H1 (cell line): ENCODE results near the gene DSCAM. TPM values are rescaled to one million over a fixed set of nuclear protein-coding genes. Genes with fewer than 3 reads are reported as not detected.

ENCODE experiments used
- CTCF ChIA-PET: fragments of 300-600 bp; sonication (Branson Sonifier 250); formaldehyde crosslinking; loops from one replicate; lab custom pipeline; 2021; ENCODE audit not compliant: partially characterized antibody; lab: Charles Lee
- POLR2A ChIA-PET: fragments of 300-600 bp; sonication (Branson Sonifier 250); formaldehyde crosslinking; loops from one replicate; lab custom pipeline; 2021; ENCODE audit warnings: inconsistent platforms; ENCODE audit not compliant: partially characterized antibody; lab: Charles Lee
- DNase-seq, 2 experiments: peaks; one replicate each; pipeline versions ENCODE4 v3.0.0 to v3.0.0-alpha.2; 2010 to 2022; ENCODE audit warnings: low spot score in 2 of 2, low read depth in 1 of 2, mixed read lengths in 1 of 2
- FAIRE-seq: peaks from 2 replicates; lab custom pipeline; 2011; peaks lifted over from hg19 to GRCh38; lab: Jason Lieb, UNC
- H2AFZ ChIP-seq: 2 replicates; pipeline ENCODE4 v1.8.1; 2012; ENCODE audit warnings: low read length, inconsistent platforms
- H2AK5ac ChIP-seq: 2 replicates; pipeline ENCODE4 v1.6.1; 2013; ENCODE audit warnings: low read depth, low read length
- H2BK120ac ChIP-seq: replicated peaks from 2 replicates; pipeline ENCODE3; 2013; ENCODE audit warnings: low read depth, low read length, inconsistent platforms
- H2BK12ac ChIP-seq: 2 replicates; pipeline ENCODE4 v1.6.1; 2013; ENCODE audit warnings: low read depth, low read length
- H2BK15ac ChIP-seq: 2 replicates; pipeline ENCODE4 v1.6.1; 2013; ENCODE audit warnings: low read length
- H2BK20ac ChIP-seq: 2 replicates; pipeline ENCODE4 v1.6.1; 2013; ENCODE audit warnings: low read length
- H2BK5ac ChIP-seq: 2 replicates; pipeline ENCODE4 v1.6.1; 2013; ENCODE audit warnings: low read depth, low read length
- H3K14ac ChIP-seq: 2 replicates; pipeline ENCODE4 v1.6.1; 2013; ENCODE audit warnings: inconsistent platforms; ENCODE audit not compliant: insufficient read length
- H3K18ac ChIP-seq: 2 replicates; pipeline ENCODE4 v1.6.1; 2013; ENCODE audit warnings: low read length; ENCODE audit errors: extremely low read depth
- H3K23ac ChIP-seq: 2 replicates; pipeline ENCODE4 v1.6.1; 2013; ENCODE audit warnings: inconsistent platforms; ENCODE audit not compliant: insufficient read length
- H3K23me2 ChIP-seq: 2 replicates; pipeline ENCODE4 v1.6.1; 2013; ENCODE audit warnings: low read depth, low read length
- H3K27ac ChIP-seq: 2 replicates; pipeline ENCODE4 v1.6.1; 2011; ENCODE audit warnings: low read depth, low read length, inconsistent platforms
- H3K27me3 ChIP-seq, 4 experiments: replicated peaks in 1 of 4; 1 replicate in 1 of 4; 2 replicates in 3 of 4; pipeline versions ENCODE4 v1.6.1 to v1.8.1; 2011 to 2013; ENCODE audit warnings: low read length in 3 of 4, mild to moderate bottlenecking in 3 of 4, inconsistent platforms in 2 of 4, mixed read lengths in 2 of 4, moderate library complexity in 1 of 4; ENCODE audit not compliant: control insufficient read depth in 3 of 4, insufficient read depth in 3 of 4; ENCODE audit errors: extremely low read depth in 1 of 4
- H3K36me3 ChIP-seq, 4 experiments: 2 replicates each; pipeline versions ENCODE4 v1.6.1 to v1.8.1; 2011 to 2013; ENCODE audit warnings: mild to moderate bottlenecking in 4 of 4, low read length in 3 of 4, moderate library complexity in 2 of 4, control low read depth in 1 of 4, inconsistent platforms in 1 of 4; ENCODE audit not compliant: insufficient read depth in 4 of 4, control insufficient read depth in 2 of 4
- H3K4ac ChIP-seq: replicated peaks from 2 replicates; pipeline ENCODE3; 2013; ENCODE audit warnings: low read length, low read depth, mixed read lengths, inconsistent platforms; ENCODE audit not compliant: insufficient read length
- H3K4me1 ChIP-seq, 4 experiments: replicated peaks in 1 of 4; 1 replicate in 1 of 4; 2 replicates in 3 of 4; pipeline versions ENCODE4 v1.6.1 to v1.8.1; 2011 to 2013; ENCODE audit warnings: low read length in 3 of 4, inconsistent platforms in 2 of 4, mixed read lengths in 1 of 4; ENCODE audit not compliant: insufficient read depth in 4 of 4, control insufficient read depth in 3 of 4
- H3K4me2 ChIP-seq, 2 experiments: 2 replicates each; pipeline versions ENCODE4 v1.6.1 to v1.8.1; 2011 to 2013; ENCODE audit warnings: low read depth in 2 of 2, low read length in 2 of 2, control low read depth in 1 of 2, inconsistent platforms in 1 of 2, mild to moderate bottlenecking in 1 of 2; ENCODE audit not compliant: insufficient read depth in 1 of 2
- H3K4me3 ChIP-seq, 4 experiments: fragments of 200-600, 300-600 bp in 1 of 4; sonication (generic), shearing (Covaris generic), sonication (Bioruptor Twin) in 1 of 4; 2 replicates each; pipeline versions ENCODE4 v1.5.1 to v1.8.1; 2011 to 2016; ENCODE audit warnings: low read length in 4 of 4, low read depth in 3 of 4, control low read depth in 2 of 4, inconsistent platforms in 2 of 4, mild to moderate bottlenecking in 2 of 4, mixed read lengths in 1 of 4, moderate library complexity in 1 of 4; ENCODE audit not compliant: insufficient read depth in 2 of 4; ENCODE audit errors: extremely low read depth in 1 of 4
- H3K56ac ChIP-seq: replicated peaks from 2 replicates; pipeline ENCODE3; 2013; ENCODE audit warnings: low read depth, mild to moderate bottlenecking, mixed read lengths, low read length, inconsistent platforms; ENCODE audit not compliant: insufficient read length
- H3K79me1 ChIP-seq: 2 replicates; pipeline ENCODE4 v1.6.1; 2013; ENCODE audit warnings: low read depth, low read length, control low read depth
- H3K79me2 ChIP-seq, 2 experiments: 2 replicates each; pipeline versions ENCODE4 v1.6.1 to v1.8.1; 2012 to 2013; ENCODE audit warnings: low read length in 2 of 2, mild to moderate bottlenecking in 2 of 2, inconsistent platforms in 1 of 2; ENCODE audit not compliant: insufficient read depth in 2 of 2, control insufficient read depth in 1 of 2
- H3K9ac ChIP-seq, 4 experiments: replicated peaks in 1 of 4; 1 replicate in 1 of 4; 2 replicates in 3 of 4; pipeline versions ENCODE4 v1.6.1 to v1.8.1; 2011 to 2013; ENCODE audit warnings: low read depth in 3 of 4, low read length in 3 of 4, control low read depth in 2 of 4, mild to moderate bottlenecking in 2 of 4, moderate library complexity in 2 of 4, inconsistent platforms in 1 of 4; ENCODE audit errors: extremely low read depth in 1 of 4
- H3K9me3 ChIP-seq, 2 experiments: 2 replicates each; pipeline versions ENCODE4 v1.6.1 to v1.8.1; 2012 to 2013; ENCODE audit warnings: mild to moderate bottlenecking in 2 of 2, moderate library complexity in 2 of 2, control low read depth in 1 of 2, inconsistent platforms in 1 of 2, low read depth in 1 of 2, low read length in 1 of 2, mixed read lengths in 1 of 2; ENCODE audit not compliant: insufficient read depth in 2 of 2
- H4K20me1 ChIP-seq, 2 experiments: replicated peaks in 1 of 2; 2 replicates each; pipeline versions ENCODE3 to v1.8.1; 2011 to 2013; ENCODE audit warnings: inconsistent platforms in 2 of 2, low read length in 2 of 2, mild to moderate bottlenecking in 1 of 2; ENCODE audit not compliant: insufficient read depth in 2 of 2, control insufficient read depth in 1 of 2
- H4K5ac ChIP-seq: 2 replicates; pipeline ENCODE4 v1.6.1; 2013; ENCODE audit warnings: low read length, low read depth, mixed read lengths, inconsistent platforms; ENCODE audit not compliant: insufficient read length
- H4K8ac ChIP-seq: 2 replicates; pipeline ENCODE4 v1.8.0; 2013; ENCODE audit warnings: mild to moderate bottlenecking, moderate library complexity, low read length, inconsistent platforms; ENCODE audit not compliant: insufficient read depth; ENCODE audit errors: extremely low read depth
- H4K91ac ChIP-seq: replicated peaks from 2 replicates; pipeline ENCODE3; 2013; ENCODE audit warnings: low read length, mixed read lengths, inconsistent platforms; ENCODE audit not compliant: insufficient read length
- BCL11A ChIP-seq, 2 experiments: IDR thresholded peaks; one replicate each; pipeline ENCODE4 v1.6.1; 2011; ENCODE audit warnings: low read depth in 2 of 2, low read length in 2 of 2, mild to moderate bottlenecking in 2 of 2
- CEBPB ChIP-seq: IDR thresholded peaks from 2 replicates; pipeline ENCODE4 v1.6.1; 2012; ENCODE audit warnings: low read depth, low read length
- CHD1 ChIP-seq: IDR thresholded peaks from 2 replicates; pipeline ENCODE4 v1.6.1; 2012; ENCODE audit warnings: low read depth, low read length, improper control_type of control experiment
- CREB1 ChIP-seq: IDR thresholded peaks from 2 replicates; pipeline ENCODE4 v1.6.1; 2012; ENCODE audit warnings: inconsistent platforms
- EP300 ChIP-seq, 2 experiments: IDR thresholded peaks; 1 replicate in 1 of 2; 2 replicates in 1 of 2; pipeline ENCODE4 v1.6.1; 2011 to 2012; ENCODE audit warnings: low read depth in 2 of 2, low read length in 2 of 2, mild to moderate bottlenecking in 2 of 2, borderline replicate concordance in 1 of 2, inconsistent platforms in 1 of 2, moderate library complexity in 1 of 2
- NANOG ChIP-seq: IDR thresholded peaks from 2 replicates; pipeline ENCODE4 v1.6.1; 2011; ENCODE audit warnings: low read length, low read depth, mild to moderate bottlenecking, inconsistent platforms; ENCODE audit not compliant: insufficient read depth, poor library complexity, severe bottlenecking
- PHF8 ChIP-seq: fragments of 200-600 bp; sonication (generic); conservative IDR thresholded peaks from 2 replicates; pipeline ENCODE4 v1.7.1; 2012; ENCODE audit warnings: low read depth, mild to moderate bottlenecking, inconsistent platforms, low read length, moderate library complexity
- SP1 ChIP-seq: IDR thresholded peaks from 2 replicates; pipeline ENCODE4 v1.6.1; 2011; ENCODE audit warnings: low read depth, low read length
- SP4 ChIP-seq: IDR thresholded peaks from 2 replicates; pipeline ENCODE4 v1.6.1; 2012; ENCODE audit warnings: low read length, inconsistent platforms
- TAF7 ChIP-seq: optimal IDR thresholded peaks from 2 replicates; pipeline ENCODE3; 2011; ENCODE audit warnings: low read depth, mild to moderate bottlenecking, inconsistent platforms, low read length, moderate library complexity, borderline replicate concordance
- WGBS, 2 experiments: shearing (Covaris generic) in 1 of 2; methylation state at CpG; one replicate each; pipeline versions ENCODE4 v1.1.6 to v1.1.7; 2013 to 2015; ENCODE audit warnings: low lambda C conversion rate in 2 of 2, mixed read lengths in 2 of 2, inconsistent platforms in 1 of 2, low coverage in 1 of 2, missing lambda C conversion rate in 1 of 2; ENCODE audit not compliant: insufficient replicate concordance in 2 of 2, insufficient coverage in 1 of 2, insufficient read length in 1 of 2; ENCODE audit errors: extremely low coverage in 1 of 2, missing lambda C conversion rate in 1 of 2; 5-methylcytosine and 5-hydroxymethylcytosine counted together
- polyA plus RNA-seq, 7 experiments: library from polyadenylated mRNA; depleted of rRNA in 3 of 7; stranded (reverse) in 5 of 7; unstranded in 2 of 7; fragments of >200 nt in 5 of 7; fragments of 200-250 nt in 2 of 7; gene quantifications; 1 replicate in 5 of 7; 2 replicates in 1 of 7; 4 replicates in 1 of 7; pipeline versions ENCODE4 v1.2.1 to v1.2.3, GENCODE V29; 2011 to 2013; ENCODE audit warnings: missing spikeins in 2 of 7, mixed read lengths in 2 of 7
- total RNA-seq: library from RNA; stranded (reverse); fragmentation: NEBNext Ultra II Directional; extraction: Animal tissue kit (Norgen Biotek cat#: 25700); gene quantifications from 2 replicates; pipeline ENCODE4 v1.2.1, GENCODE V29; 2021
- TF ChIP-seq, protein P1 (sequence below): IDR thresholded peaks from 2 replicates; pipeline ENCODE4 v1.6.1; 2011; ENCODE audit warnings: low read depth, mild to moderate bottlenecking, low read length; ENCODE audit not compliant: insufficient read depth
- TF ChIP-seq, protein P2 (sequence below): IDR thresholded peaks from 2 replicates; pipeline ENCODE4 v1.6.1; 2012; ENCODE audit warnings: low read length, inconsistent platforms

Gene DSCAM
- total and polyA plus RNA-seq, 2 of the 8 experiments (the other 6 are each of a cell fraction or from before 2014, with no cell fraction given): 0.02 to 0.15 TPM

DNA sequence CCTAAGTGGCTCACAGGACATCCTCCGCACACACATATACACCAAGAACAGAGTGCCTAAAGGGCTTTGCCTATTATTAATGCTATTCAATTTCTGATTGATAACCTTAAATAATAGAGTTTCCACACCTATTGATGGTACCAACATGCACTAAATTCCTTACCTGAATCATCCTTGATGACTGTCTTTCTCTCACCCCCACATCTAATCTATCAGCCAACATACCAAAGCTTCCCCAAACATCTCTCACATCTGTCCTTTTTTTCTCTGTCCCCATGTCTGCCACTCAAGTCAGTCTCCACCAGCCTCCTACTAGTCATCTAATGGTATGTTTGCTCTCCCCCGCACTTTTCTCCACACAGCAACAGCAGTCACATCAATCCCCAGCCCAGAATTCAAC is 174.4 kb downstream of the DSCAM start:
- no peaks in the 10 kb centered on the region for H3K36me3 ChIP-seq
- no peak overlapping the region for H4K5ac ChIP-seq
- no peak overlapping the region for H3K23ac ChIP-seq
- peaks cover 0 to 1% (median 0%) of the 10 kb centered on the region in 4 experiments; a peak in 1 of 7 replicates for H3K27me3 ChIP-seq
- H2BK12ac ChIP-seq: no peak overlapping the region
- no peaks in the 10 kb centered on the region for H3K79me1 ChIP-seq
- H3K4me1 ChIP-seq: no peaks in the 10 kb centered on the region; a peak in 1 of 7 replicates
- H2BK120ac ChIP-seq: no peak overlapping the region
- no peak overlapping the region for H2BK15ac ChIP-seq
- H2BK20ac ChIP-seq: no peak overlapping the region
- H3K4me2 ChIP-seq: no peak overlapping the region
- no peak overlapping the region for H2BK5ac ChIP-seq
- no peak overlapping the region for H3K9ac ChIP-seq
- CTCF ChIA-PET: no interaction called here
- no peak overlapping the region for H3K18ac ChIP-seq
- no peak overlapping the region for H2AFZ ChIP-seq
- H3K79me2 ChIP-seq: no peaks in the 10 kb centered on the region
- H3K27ac ChIP-seq: no peak overlapping the region
- FAIRE-seq: no peak
- no peak overlapping the region for H2AK5ac ChIP-seq
- H3K23me2 ChIP-seq: no peaks in the 10 kb centered on the region
- no peaks in the 10 kb centered on the region for H3K9me3 ChIP-seq
- H3K4ac ChIP-seq: no peak overlapping the region
- H3K56ac ChIP-seq: no peak overlapping the region
- no peak overlapping the region for H4K8ac ChIP-seq
- POLR2A ChIA-PET: no interaction called here
- no peak overlapping the region for H3K14ac ChIP-seq
- WGBS, 2 experiments: 100% methylated on average over 2 of the region's 2 CpGs; no CpG with 5 or more reads in 1 of the 2 experiments
- H3K4me3 ChIP-seq: no peak overlapping the region
- DNase-seq: no peak
- no peaks in the 10 kb centered on the region for H4K20me1 ChIP-seq
- no peak overlapping the region for H4K91ac ChIP-seq
- TF ChIP-seq CHD1 (no peak), EP300 (IDR thresholded peaks at IDR 0.05; ENCODE audit: borderline replicate concordance in 1 of 2, low read depth in 2 of 2, low read length in 2 of 2) (no peak), NANOG (no peak), TAF7 (no peak), SP4 (no peak), CREB1 (no peak), SP1 (no peak), PHF8 (no peak), BCL11A (IDR thresholded peaks at IDR 0.05; ENCODE audit: low read depth in 2 of 2, low read length in 2 of 2) (no peak), CEBPB (no peak)
- TF ChIP-seq, protein P1, sequence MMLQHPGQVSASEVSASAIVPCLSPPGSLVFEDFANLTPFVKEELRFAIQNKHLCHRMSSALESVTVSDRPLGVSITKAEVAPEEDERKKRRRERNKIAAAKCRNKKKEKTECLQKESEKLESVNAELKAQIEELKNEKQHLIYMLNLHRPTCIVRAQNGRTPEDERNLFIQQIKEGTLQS: no peak
- TF ChIP-seq, protein P2, sequence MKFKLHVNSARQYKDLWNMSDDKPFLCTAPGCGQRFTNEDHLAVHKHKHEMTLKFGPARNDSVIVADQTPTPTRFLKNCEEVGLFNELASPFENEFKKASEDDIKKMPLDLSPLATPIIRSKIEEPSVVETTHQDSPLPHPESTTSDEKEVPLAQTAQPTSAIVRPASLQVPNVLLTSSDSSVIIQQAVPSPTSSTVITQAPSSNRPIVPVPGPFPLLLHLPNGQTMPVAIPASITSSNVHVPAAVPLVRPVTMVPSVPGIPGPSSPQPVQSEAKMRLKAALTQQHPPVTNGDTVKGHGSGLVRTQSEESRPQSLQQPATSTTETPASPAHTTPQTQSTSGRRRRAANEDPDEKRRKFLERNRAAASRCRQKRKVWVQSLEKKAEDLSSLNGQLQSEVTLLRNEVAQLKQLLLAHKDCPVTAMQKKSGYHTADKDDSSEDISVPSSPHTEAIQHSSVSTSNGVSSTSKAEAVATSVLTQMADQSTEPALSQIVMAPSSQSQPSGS: no peak
